DMS 273 treated with DMSO at 0.1 percent for 48 hours (cell line): ENCODE data around the gene ZNF804A.
A peak's percentile ranks its signal among the peaks of the same experiment; 100 is the strongest.
"Not testable (repeated sequence)": the region's sequence is repeated elsewhere in the genome, so short reads cannot be mapped to it uniquely, and the experiment has no call there.

ENCODE experiments used
- DNase-seq: peaks from one replicate; lab custom pipeline; 2025; lab: John Stamatoyannopoulos, UW

Gene ZNF804A

GRCh38 chr2:184727813-184728212 is 129.5 kb downstream of the ZNF804A start:
- DNase-seq, result no peak

- no peak for DNase-seq
Measured at GRCh38 chr2:184728411-184728810, 130.1 kb downstream of the ZNF804A start.

- no peak for DNase-seq
Measured at GRCh38 chr2:184729581-184729980, 131.3 kb downstream of the ZNF804A start.

- no peak for DNase-seq
Measured at GRCh38 chr2:184730288-184730687, 132.0 kb downstream of the ZNF804A start.

GRCh38 chr2:184734338-184734737 is 136.0 kb downstream of the ZNF804A start:
- DNase-seq, result no peak

- DNase-seq, result no peak
Measured at GRCh38 chr2:184735611-184736010, 137.3 kb downstream of the ZNF804A start.

GRCh38 chr2:184743096-184743495 is 144.8 kb downstream of the ZNF804A start:
- DNase-seq, result no peak

GRCh38 chr2:184756161-184756560 is 157.8 kb downstream of the ZNF804A start:
- no peak for DNase-seq

GRCh38 chr2:184756885-184757284 is 158.6 kb downstream of the ZNF804A start:
- no peak for DNase-seq

- DNase-seq, result not testable (repeated sequence)
Measured at GRCh38 chr2:184759557-184760255, 161.4 kb downstream of the ZNF804A start.

GRCh38 chr2:184760931-184761330 is 162.6 kb downstream of the ZNF804A start:
- no peak for DNase-seq

GRCh38 chr2:184765112-184765895 is 167.0 kb downstream of the ZNF804A start:
- no peak for DNase-seq

- DNase-seq, result no peak
Measured at GRCh38 chr2:184767059-184767458, 168.7 kb downstream of the ZNF804A start.

GRCh38 chr2:184769023-184769422 is 170.7 kb downstream of the ZNF804A start:
- DNase-seq, result no peak

GRCh38 chr2:184769686-184770085 is 171.4 kb downstream of the ZNF804A start:
- DNase-seq, result no peak

- DNase-seq, result no peak
Measured at GRCh38 chr2:184779777-184780176, 181.4 kb downstream of the ZNF804A start.

- no peak for DNase-seq
Measured at GRCh38 chr2:184780384-184780783, 182.1 kb downstream of the ZNF804A start.

GRCh38 chr2:184780944-184781343 is 182.6 kb downstream of the ZNF804A start:
- no peak for DNase-seq

GRCh38 chr2:184783576-184783975 is 185.2 kb downstream of the ZNF804A start:
- DNase-seq, result no peak

- DNase-seq, result peak; percentile 42
Measured at GRCh38 chr2:184793176-184793575, 194.8 kb downstream of the ZNF804A start.

- DNase-seq, result no peak
Measured at GRCh38 chr2:184799379-184799778, 201.1 kb downstream of the ZNF804A start.

- no peak for DNase-seq
Measured at GRCh38 chr2:184814421-184814820, 216.1 kb downstream of the ZNF804A start.

GRCh38 chr2:184815824-184816223 is 217.5 kb downstream of the ZNF804A start:
- no peak for DNase-seq
